ENCODE measurements around the gene MARVELD1. TPM values are rescaled to one million over a fixed set of nuclear protein-coding genes. Genes with fewer than 3 reads are reported as not detected.

The MARVELD1 gene
- polyA plus RNA-seq, 1 experiment: 79.4 TPM

- Histone ChIP-seq H3K4me3 (ENCODE audit: low read depth, low read length) (no peak overlapping the region), H3K36me3 (ENCODE audit: control insufficient read depth, insufficient read depth, low read length) (peaks cover 19% of the 10 kb centered on the region), H3K27me3 (ENCODE audit: control insufficient read depth, insufficient read depth, low read length) (no peaks in the 10 kb centered on the region)
- TF ChIP-seq CTCF (IDR thresholded peaks at IDR 0.05; ENCODE audit: insufficient read depth, low read depth, low read length): no peak
- POLR2A ChIA-PET: no interaction called here
- CTCF ChIA-PET: interaction anchor here (0.8 to 1.0 kb wide), 2 partner anchors 19 to 39 kb away, joined by 3 read pairs; no protein-coding TSS in a partner anchor
- DNase-seq (ENCODE audit: low read depth): no peak
Observed at GRCh38 chr10:97740613-97741012, 27.1 kb downstream of the MARVELD1 start.

GRCh38 chr10:97743169-97743943 lies 29.8 kb downstream of the MARVELD1 start:
- DNase-seq (ENCODE audit: low read depth): no peak
- Histone ChIP-seq H3K4me3 (ENCODE audit: low read depth, low read length) (no peak overlapping the region), H3K36me3 (ENCODE audit: control insufficient read depth, insufficient read depth, low read length) (peaks cover 26% of the 10 kb centered on the region), H3K27me3 (ENCODE audit: control insufficient read depth, insufficient read depth, low read length) (no peaks in the 10 kb centered on the region)
- ChIA-PET CTCF (interaction anchor here (0.6 to 2.2 kb wide), 5 partner anchors 9 to 42 kb away, joined by 3 to 8 read pairs (median 3); no protein-coding TSS in a partner anchor), POLR2A (no interaction called here)
- TF ChIP-seq CTCF (IDR thresholded peaks at IDR 0.05; ENCODE audit: insufficient read depth, low read depth, low read length): no peak

GRCh38 chr10:97744405-97745035 lies 31.0 kb downstream of the MARVELD1 start:
- DNase-seq (ENCODE audit: low read depth): no peak
- no peak for TF ChIP-seq CTCF (IDR thresholded peaks at IDR 0.05; ENCODE audit: insufficient read depth, low read depth, low read length)
- H3K36me3 ChIP-seq (ENCODE audit: control insufficient read depth, insufficient read depth, low read length): peaks cover 29% of the 10 kb centered on the region
- POLR2A ChIA-PET: no interaction called here
- CTCF ChIA-PET: interaction anchor here (1.0 to 2.2 kb wide), 5 partner anchors 10 to 125 kb away, joined by 3 to 8 read pairs (median 4); no protein-coding TSS in a partner anchor
- H3K4me3 ChIP-seq (ENCODE audit: low read depth, low read length): no peak overlapping the region
- H3K27me3 ChIP-seq (ENCODE audit: control insufficient read depth, insufficient read depth, low read length): no peaks in the 10 kb centered on the region

GRCh38 chr10:97747573-97747972 lies 34.0 kb downstream of the MARVELD1 start:
- TF ChIP-seq CTCF (IDR thresholded peaks at IDR 0.05; ENCODE audit: insufficient read depth, low read depth, low read length): no peak
- ChIA-PET POLR2A (interaction anchor here (0.6 kb wide), 1 partner anchor 180 kb away, joined by 4 read pairs; no protein-coding TSS in a partner anchor), CTCF (interaction anchor here (0.6 to 1.9 kb wide), 3 partner anchors 11 to 29 kb away, joined by 3 to 10 read pairs (median 7); no protein-coding TSS in a partner anchor)
- no peaks in the 10 kb centered on the region for H3K27me3 ChIP-seq (ENCODE audit: control insufficient read depth, insufficient read depth, low read length)
- H3K36me3 ChIP-seq (ENCODE audit: control insufficient read depth, insufficient read depth, low read length): peaks cover 41% of the 10 kb centered on the region
- no peak overlapping the region for H3K4me3 ChIP-seq (ENCODE audit: low read depth, low read length)
- DNase-seq (ENCODE audit: low read depth): no peak

- POLR2A ChIA-PET: interaction anchor here (0.6 kb wide), 2 partner anchors 23 to 179 kb away, joined by 4 to 7 read pairs; no protein-coding TSS in a partner anchor
- H3K4me3 ChIP-seq (ENCODE audit: low read depth, low read length): no peak overlapping the region
- DNase-seq (ENCODE audit: low read depth): no peak
- CTCF ChIA-PET: interaction anchor here (0.6 to 2.2 kb wide), 4 partner anchors 10 to 29 kb away, joined by 3 to 10 read pairs (median 6); no protein-coding TSS in a partner anchor
- H3K36me3 ChIP-seq (ENCODE audit: control insufficient read depth, insufficient read depth, low read length): peaks cover 42% of the 10 kb centered on the region
- H3K27me3 ChIP-seq (ENCODE audit: control insufficient read depth, insufficient read depth, low read length): no peaks in the 10 kb centered on the region
- TF ChIP-seq CTCF (IDR thresholded peaks at IDR 0.05; ENCODE audit: insufficient read depth, low read depth, low read length): no peak
Observed at GRCh38 chr10:97748116-97748515, 34.6 kb downstream of the MARVELD1 start.

All from BJ (cell line).